Nephron progenitor cell (in vitro differentiated cells): Measurements from ENCODE around the gene PLXNB1.
"Not testable (repeated sequence)": the region's sequence is repeated elsewhere in the genome, so short reads cannot be mapped to it uniquely, and the experiment has no call there.

Source experiments
- DNase-seq: peaks from one replicate; pipeline ENCODE4 v3.0.0; 2021
- H3K27ac Mint-ChIP-seq: 2 replicates; pipeline ENCODE4 v1.8.0; 2021; ENCODE audit warnings: mild to moderate bottlenecking, moderate library complexity, mixed read lengths
- H3K27me3 Mint-ChIP-seq: 2 replicates; pipeline ENCODE4 v1.8.0; 2021; ENCODE audit warnings: mild to moderate bottlenecking, low read depth, mixed read lengths; ENCODE audit not compliant: poor library complexity
- H3K36me3 Mint-ChIP-seq: 2 replicates; pipeline ENCODE4 v1.8.0; 2021; ENCODE audit warnings: low read depth, mixed read lengths
- H3K4me1 Mint-ChIP-seq: 2 replicates; pipeline ENCODE4 v1.8.0; 2021; ENCODE audit warnings: mixed read lengths
- H3K4me3 Mint-ChIP-seq: 2 replicates; pipeline ENCODE4 v1.8.0; 2021; ENCODE audit warnings: mild to moderate bottlenecking, moderate library complexity, mixed read lengths
- H3K9me3 Mint-ChIP-seq: 2 replicates; pipeline ENCODE4 v1.8.0; 2021; ENCODE audit warnings: mild to moderate bottlenecking, moderate library complexity, mixed read lengths
- CTCF ChIP-seq: fragments of 200-600 bp; sonication (generic); IDR thresholded peaks from 2 replicates; pipeline ENCODE4 v1.5.0; 2021; ENCODE audit warnings: antibody characterized with exemption

Gene PLXNB1

GRCh38 chr3:48402907-48403306, 27.0 kb downstream of the PLXNB1 start:
- Mint-ChIP-seq H3K36me3 (peaks cover 22% of the 10 kb centered on the region), H3K9me3 (no peaks in the 10 kb centered on the region)

GRCh38 chr3:48402281-48402732, 27.6 kb downstream of the PLXNB1 start:
- Mint-ChIP-seq H3K4me1 (peaks cover 4% of the 10 kb centered on the region), H3K4me3 (no peak overlapping the region), H3K27me3 (peaks cover 4% of the 10 kb centered on the region), H3K9me3 (no peaks in the 10 kb centered on the region), H3K36me3 (peaks cover 19% of the 10 kb centered on the region), H3K27ac (peak overlapping the region; percentile 66)
- DNase-seq, result no peak
- TF ChIP-seq CTCF, result no peak

More at GRCh38 chr3:48402907-48403306, 27.0 kb downstream of the PLXNB1 start:
- Mint-ChIP-seq H3K4me1 (peaks cover 4% of the 10 kb centered on the region), H3K27me3 (peaks cover 4% of the 10 kb centered on the region), H3K27ac (peak overlapping the region; percentile 66), H3K4me3 (no peak overlapping the region)
- no peak for DNase-seq
- no peak for TF ChIP-seq CTCF

GRCh38 chr3:48401434-48401901, 28.4 kb downstream of the PLXNB1 start:
- not testable (repeated sequence) for H3K27ac Mint-ChIP-seq, H3K9me3 Mint-ChIP-seq, DNase-seq, H3K4me1 Mint-ChIP-seq, H3K4me3 Mint-ChIP-seq, H3K27me3 Mint-ChIP-seq
- peaks cover 14% of the 10 kb centered on the region for H3K36me3 Mint-ChIP-seq

- Mint-ChIP-seq H3K4me1 (peaks cover 4% of the 10 kb centered on the region), H3K4me3 (no peak overlapping the region), H3K36me3 (peaks cover 14% of the 10 kb centered on the region), H3K9me3 (no peaks in the 10 kb centered on the region), H3K27me3 (peaks cover 9% of the 10 kb centered on the region), H3K27ac (no peak overlapping the region)
- TF ChIP-seq CTCF, result peak; percentile 67
- DNase-seq, result peak; percentile 33
These were observed 29.0 kb downstream of the PLXNB1 start for GRCh38 chr3:48400824-48401433.

GRCh38 chr3:48399387-48400172, 30.3 kb downstream of the PLXNB1 start:
- Mint-ChIP-seq H3K36me3 (peaks cover 10% of the 10 kb centered on the region), H3K4me1 (peaks cover 4% of the 10 kb centered on the region), H3K27me3 (peaks cover 9% of the 10 kb centered on the region), H3K9me3 (no peaks in the 10 kb centered on the region), H3K27ac (no peak overlapping the region), H3K4me3 (no peak overlapping the region)
- TF ChIP-seq CTCF, result no peak
- DNase-seq, result no peak

- TF ChIP-seq CTCF, result no peak
- Mint-ChIP-seq H3K27me3 (peaks cover 9% of the 10 kb centered on the region), H3K4me1 (peaks cover 4% of the 10 kb centered on the region), H3K9me3 (no peaks in the 10 kb centered on the region), H3K36me3 (peaks cover 10% of the 10 kb centered on the region), H3K4me3 (no peak overlapping the region), H3K27ac (no peak overlapping the region)
- DNase-seq, result no peak
These were observed 31.0 kb downstream of the PLXNB1 start for GRCh38 chr3:48398701-48399386.
